Measurements from ENCODE around the gene ZBTB24.

- TF ChIP-seq EZH2phosphoT487 (IDR thresholded peaks at IDR 0.05; ENCODE audit: low read depth, severe bottlenecking, unreplicated experiment) (no peak), EZH2 (IDR thresholded peaks at IDR 0.05; ENCODE audit: borderline replicate concordance) (no peak), CTCF (IDR thresholded peaks at IDR 0.05; ENCODE audit: poor library complexity) (no peak)
Observed at GRCh38 chr6:109515781-109516409, 32.9 kb upstream of the ZBTB24 start.

All from hepatocyte (in vitro differentiated cells).